Liver (tissue), 9 donors: ENCODE measurements around the gene LBH. TPM values are rescaled to one million over a fixed set of nuclear protein-coding genes. Genes with fewer than 3 reads are reported as not detected.

Experiments used
- DNase-seq: peaks from one replicate; pipeline ENCODE4 v3.0.0-alpha.2; 2017; ENCODE audit warnings: low spot score
- H3K27ac ChIP-seq, 2 donors: one replicate each; pipeline ENCODE4 v1.7.0; 2013; ENCODE audit warnings: inconsistent platforms in 2 of 2, low read length in 2 of 2, control low read depth in 1 of 2, low read depth in 1 of 2, mild to moderate bottlenecking in 1 of 2
- H3K27me3 ChIP-seq, 4 donors: one replicate each; pipeline versions ENCODE4 v1.6.1 to v1.7.0; 2013; ENCODE audit warnings: low read length in 3 of 4, inconsistent platforms in 1 of 4, mild to moderate bottlenecking in 1 of 4, moderate library complexity in 1 of 4; ENCODE audit not compliant: control insufficient read depth in 4 of 4, insufficient read depth in 4 of 4
- H3K36me3 ChIP-seq, 4 donors: one replicate each; pipeline versions ENCODE4 v1.6.1 to v1.7.0; 2013; ENCODE audit warnings: low read length in 3 of 4, mild to moderate bottlenecking in 3 of 4, low read depth in 1 of 4, moderate library complexity in 1 of 4; ENCODE audit not compliant: control insufficient read depth in 4 of 4, insufficient read depth in 3 of 4
- H3K4me1 ChIP-seq, 4 donors: one replicate each; pipeline versions ENCODE4 v1.6.1 to v1.7.0; 2013; ENCODE audit warnings: low read length in 3 of 4, mild to moderate bottlenecking in 3 of 4, moderate library complexity in 1 of 4; ENCODE audit not compliant: control insufficient read depth in 4 of 4, insufficient read depth in 4 of 4
- H3K4me3 ChIP-seq, 3 donors: one replicate each; pipeline versions ENCODE4 v1.6.1 to v1.7.0; 2013; ENCODE audit warnings: low read length in 3 of 3, control low read depth in 1 of 3, low read depth in 1 of 3, mild to moderate bottlenecking in 1 of 3
- H3K9ac ChIP-seq, 2 donors: one replicate each; pipeline ENCODE4 v1.7.0; 2013; ENCODE audit warnings: low read length in 2 of 2, mild to moderate bottlenecking in 2 of 2, moderate library complexity in 2 of 2, control low read depth in 1 of 2, low read depth in 1 of 2
- H3K9me3 ChIP-seq, 4 donors: one replicate each; pipeline versions ENCODE4 v1.6.1 to v1.7.0; 2013; ENCODE audit warnings: low read length in 3 of 4; ENCODE audit not compliant: control insufficient read depth in 4 of 4
- ATF3 ChIP-seq: IDR thresholded peaks from 2 replicates; pipeline ENCODE4 v1.6.1; 2016; ENCODE audit warnings: antibody characterized with exemption
- EGR1 ChIP-seq, 2 donors: IDR thresholded peaks; 2 replicates each; pipeline ENCODE4 v1.6.1; 2016 to 2018; ENCODE audit warnings: antibody characterized with exemption in 2 of 2, low read depth in 2 of 2
- FOXA1 ChIP-seq: IDR thresholded peaks from 2 replicates; pipeline ENCODE4 v1.6.1; 2016; ENCODE audit warnings: antibody characterized with exemption
- FOXA2 ChIP-seq: IDR thresholded peaks from 2 replicates; pipeline ENCODE4 v1.6.1; 2016; ENCODE audit warnings: antibody characterized with exemption
- GABPA ChIP-seq, 2 donors: IDR thresholded peaks in 1 of 2; conservative IDR thresholded peaks in 1 of 2; 2 replicates each; pipeline ENCODE4 v1.6.1; 2016; ENCODE audit warnings: antibody characterized with exemption in 2 of 2, mild to moderate bottlenecking in 1 of 2, moderate library complexity in 1 of 2
- HNF4A ChIP-seq, 2 donors: conservative IDR thresholded peaks; 2 replicates each; pipeline ENCODE4 v1.6.1; 2016; ENCODE audit warnings: antibody characterized with exemption in 2 of 2, mild to moderate bottlenecking in 2 of 2
- HNF4G ChIP-seq: IDR thresholded peaks from 2 replicates; pipeline ENCODE4 v1.6.1; 2016; ENCODE audit warnings: antibody characterized with exemption
- JUND ChIP-seq, 2 donors: IDR thresholded peaks; 2 replicates each; pipeline ENCODE4 v1.6.1; 2016; ENCODE audit warnings: antibody characterized with exemption in 2 of 2
- MAX ChIP-seq: IDR thresholded peaks from 2 replicates; pipeline ENCODE4 v1.6.1; 2016; ENCODE audit warnings: antibody characterized with exemption
- NR2F2 ChIP-seq: IDR thresholded peaks from 2 replicates; pipeline ENCODE4 v1.6.1; 2016; ENCODE audit warnings: antibody characterized with exemption
- RAD21 ChIP-seq, 2 donors: IDR thresholded peaks; 2 replicates each; pipeline ENCODE4 v1.6.1; 2016; ENCODE audit warnings: antibody characterized with exemption in 2 of 2, mild to moderate bottlenecking in 2 of 2
- REST ChIP-seq: IDR thresholded peaks from 2 replicates; pipeline ENCODE4 v1.6.1; 2016; ENCODE audit warnings: antibody characterized with exemption, mild to moderate bottlenecking
- RXRA ChIP-seq, 2 donors: IDR thresholded peaks; 2 replicates each; pipeline ENCODE4 v1.6.1; 2017 to 2018; ENCODE audit warnings: antibody characterized with exemption in 2 of 2, mild to moderate bottlenecking in 1 of 2
- SP1 ChIP-seq: IDR thresholded peaks from 2 replicates; pipeline ENCODE4 v1.6.1; 2018; ENCODE audit warnings: antibody characterized with exemption, mild to moderate bottlenecking
- TAF1 ChIP-seq: conservative IDR thresholded peaks from 2 replicates; pipeline ENCODE4 v1.6.1; 2016; ENCODE audit warnings: antibody characterized with exemption, mild to moderate bottlenecking
- YY1 ChIP-seq: IDR thresholded peaks from 2 replicates; pipeline ENCODE4 v1.6.1; 2016; ENCODE audit warnings: antibody characterized with exemption, mild to moderate bottlenecking
- ZBTB33 ChIP-seq: IDR thresholded peaks from 2 replicates; pipeline ENCODE4 v1.6.1; 2016; ENCODE audit warnings: antibody characterized with exemption
- WGBS: extraction: QIAGEN DNeasy Blood & Tissue Kit; methylation state at CpG from one replicate; pipeline ENCODE4 v1.1.7; 2013; 5-methylcytosine and 5-hydroxymethylcytosine counted together
- polyA plus RNA-seq, 2 donors: library from polyadenylated mRNA; stranded (reverse) in 1 of 2; unstranded in 1 of 2; fragments of 200-250 nt in 1 of 2; fragments of >200 nt in 1 of 2; fragmentation: Nextera tagmentation in 1 of 2; extraction: Ambion mirVana in 1 of 2; gene quantifications; one replicate each; pipeline versions ENCODE4 v1.2.1 to v1.2.3, GENCODE V29; 2013 to 2015
- total RNA-seq, 2 donors: library from RNA; depleted of rRNA; stranded (reverse); fragments of >200 nt; gene quantifications; one replicate each; pipeline ENCODE4 v1.2.3, GENCODE V29; 2014
- donor health status: healthy.
- donor health status: healthy.
- donor health status: healthy.
- donor health status: healthy.
- donor health status: healthy.

The LBH gene
- total and polyA plus RNA-seq, 4 donors: 4.1 to 50.8 (median 9.1) TPM

- H3K4me1 ChIP-seq: peaks cover 0 to 4% (median 2%) of the 10 kb centered on the region in 4 donors
- peak overlapping the region; percentile 49 to 62 for H3K27ac ChIP-seq
- peak; percentile 76 for DNase-seq
- 39% methylated on average over 7 of the region's 7 CpGs for WGBS
- TF ChIP-seq YY1 (no peak), MAX (peak; percentile 20), NR2F2 (peak; percentile 99), RXRA (IDR thresholded peaks at IDR 0.05) (peak; percentile 36 to 50), JUND (IDR thresholded peaks at IDR 0.05) (no peak), SP1 (peak; percentile 55), ATF3 (no peak), RAD21 (IDR thresholded peaks at IDR 0.05) (peak; percentile 18 to 33)
- no peak overlapping the region for H3K4me3 ChIP-seq
- no peaks in the 10 kb centered on the region for H3K27me3 ChIP-seq
- H3K9ac ChIP-seq: peak overlapping the region in 1 of 2 donors; percentile 29
- no peaks in the 10 kb centered on the region for H3K9me3 ChIP-seq
- H3K36me3 ChIP-seq: no peaks in the 10 kb centered on the region
These were observed 21.7 kb downstream of the LBH start for GRCh38 chr2:30252723-30253701.

- Histone ChIP-seq H3K9ac (no peak overlapping the region), H3K9me3 (no peaks in the 10 kb centered on the region), H3K4me3 (no peak overlapping the region), H3K27ac (peak overlapping the region in 1 of 2 donors; percentile 33), H3K36me3 (no peaks in the 10 kb centered on the region), H3K4me1 (peaks cover 0 to 4% (median 2%) of the 10 kb centered on the region in 4 donors), H3K27me3 (no peaks in the 10 kb centered on the region)
- WGBS: 89% methylated on average over 9 of the region's 9 CpGs
- DNase-seq: no peak
- TF ChIP-seq MAX: no peak
- TF ChIP-seq RAD21 (IDR thresholded peaks at IDR 0.05): no peak
- no peak for TF ChIP-seq ATF3
- no peak for TF ChIP-seq REST
- no peak for TF ChIP-seq EGR1 (IDR thresholded peaks at IDR 0.05; ENCODE audit: low read depth in 2 of 2)
- no peak for TF ChIP-seq RXRA (IDR thresholded peaks at IDR 0.05)
- no peak for TF ChIP-seq HNF4G
- no peak for TF ChIP-seq TAF1
- TF ChIP-seq SP1: no peak
- no peak for TF ChIP-seq GABPA (IDR thresholded peaks at IDR 0.05 in 1 of 2, conservative IDR thresholded peaks at IDR 0.05 in 1 of 2)
- TF ChIP-seq JUND (IDR thresholded peaks at IDR 0.05): no peak
- TF ChIP-seq FOXA2: no peak
- TF ChIP-seq NR2F2: no peak
- no peak for TF ChIP-seq ZBTB33
- TF ChIP-seq HNF4A (conservative IDR thresholded peaks at IDR 0.05): no peak
- TF ChIP-seq FOXA1: no peak
These were observed 22.7 kb downstream of the LBH start for GRCh38 chr2:30253873-30254684.
